Measurements from ENCODE around the gene IL4I1. TPM values are rescaled to one million over a fixed set of nuclear protein-coding genes. Genes with fewer than 3 reads are reported as not detected.

The IL4I1 gene
- total RNA-seq, 1 donor from 2014 or later = 0.24 TPM

DNA sequence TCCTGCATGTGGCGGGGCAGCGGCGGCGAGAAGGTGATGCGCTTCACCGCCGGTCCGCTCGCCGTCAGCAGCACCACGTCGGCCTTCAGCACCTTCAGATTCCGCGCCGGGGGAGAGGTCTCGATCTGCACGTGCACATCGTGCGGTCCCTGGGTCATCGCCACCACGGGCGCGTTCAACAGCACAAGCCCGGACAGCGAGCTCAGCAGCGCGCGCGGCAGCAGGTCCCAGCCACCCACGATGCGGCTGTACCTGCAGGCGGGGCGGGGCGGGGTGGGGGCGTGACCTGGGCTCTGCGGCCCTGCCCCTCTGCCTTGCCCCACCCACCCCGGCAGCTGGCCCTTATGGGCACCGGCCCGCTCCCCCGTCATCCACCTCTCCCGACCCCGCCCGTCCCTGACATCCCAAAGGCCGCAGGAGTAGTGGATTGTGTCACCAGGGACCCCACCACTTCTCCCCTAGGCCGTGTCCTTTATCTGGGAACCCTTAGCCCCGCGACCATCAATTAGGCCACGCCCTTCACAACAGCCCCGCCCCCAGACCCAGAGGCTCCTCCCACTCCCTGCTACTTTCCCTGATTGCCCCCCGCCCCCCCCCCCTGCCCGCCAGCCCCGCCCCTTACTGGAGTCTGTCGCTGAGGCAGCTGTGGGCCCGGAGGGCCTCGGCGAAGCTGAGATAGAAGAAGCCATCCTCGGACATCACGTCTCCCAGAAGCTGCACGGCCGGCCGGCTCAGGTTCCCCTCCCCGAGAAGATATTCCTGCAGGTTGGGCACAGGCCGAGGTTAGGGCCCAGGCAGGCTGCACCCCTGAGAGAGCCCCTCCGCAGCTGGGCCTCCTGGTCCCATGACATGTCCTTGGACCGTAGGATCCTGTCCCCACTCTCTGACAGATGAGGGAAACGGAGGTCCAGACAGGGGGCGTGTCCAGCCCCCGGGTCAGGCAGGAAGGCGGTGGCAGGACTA lies 6.1 kb downstream of the IL4I1 start:
- H3K4me3 Mint-ChIP-seq (ENCODE audit: low read depth) = no peak overlapping the region
- no peak overlapping the region for H3K27ac Mint-ChIP-seq
- no peak for DNase-seq (ENCODE audit: low spot score, unreplicated experiment)
- H3K36me3 Mint-ChIP-seq (ENCODE audit: insufficient read depth) = peaks cover 7% of the 10 kb centered on the region
- H3K27me3 Mint-ChIP-seq = peaks cover 31% of the 10 kb centered on the region
- TF ChIP-seq, protein P1, sequence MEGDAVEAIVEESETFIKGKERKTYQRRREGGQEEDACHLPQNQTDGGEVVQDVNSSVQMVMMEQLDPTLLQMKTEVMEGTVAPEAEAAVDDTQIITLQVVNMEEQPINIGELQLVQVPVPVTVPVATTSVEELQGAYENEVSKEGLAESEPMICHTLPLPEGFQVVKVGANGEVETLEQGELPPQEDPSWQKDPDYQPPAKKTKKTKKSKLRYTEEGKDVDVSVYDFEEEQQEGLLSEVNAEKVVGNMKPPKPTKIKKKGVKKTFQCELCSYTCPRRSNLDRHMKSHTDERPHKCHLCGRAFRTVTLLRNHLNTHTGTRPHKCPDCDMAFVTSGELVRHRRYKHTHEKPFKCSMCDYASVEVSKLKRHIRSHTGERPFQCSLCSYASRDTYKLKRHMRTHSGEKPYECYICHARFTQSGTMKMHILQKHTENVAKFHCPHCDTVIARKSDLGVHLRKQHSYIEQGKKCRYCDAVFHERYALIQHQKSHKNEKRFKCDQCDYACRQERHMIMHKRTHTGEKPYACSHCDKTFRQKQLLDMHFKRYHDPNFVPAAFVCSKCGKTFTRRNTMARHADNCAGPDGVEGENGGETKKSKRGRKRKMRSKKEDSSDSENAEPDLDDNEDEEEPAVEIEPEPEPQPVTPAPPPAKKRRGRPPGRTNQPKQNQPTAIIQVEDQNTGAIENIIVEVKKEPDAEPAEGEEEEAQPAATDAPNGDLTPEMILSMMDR (IDR thresholded peaks at IDR 0.05; ENCODE audit: unreplicated experiment) = peak; percentile 5
- no peaks in the 10 kb centered on the region for H3K9me3 Mint-ChIP-seq (ENCODE audit: low read depth)
- peaks cover 1% of the 10 kb centered on the region for H3K4me1 Mint-ChIP-seq (ENCODE audit: low read depth)

- peaks cover 31% of the 10 kb centered on the region for H3K27me3 Mint-ChIP-seq
- no peak overlapping the region for H3K27ac Mint-ChIP-seq
- DNase-seq (ENCODE audit: low spot score, unreplicated experiment) = peak; percentile 49
- TF ChIP-seq, protein P1 (IDR thresholded peaks at IDR 0.05; ENCODE audit: unreplicated experiment) = peak; percentile 72
- H3K9me3 Mint-ChIP-seq (ENCODE audit: low read depth) = no peaks in the 10 kb centered on the region
- H3K36me3 Mint-ChIP-seq (ENCODE audit: insufficient read depth) = peaks cover 11% of the 10 kb centered on the region
- peaks cover 1% of the 10 kb centered on the region for H3K4me1 Mint-ChIP-seq (ENCODE audit: low read depth)
- H3K4me3 Mint-ChIP-seq (ENCODE audit: low read depth) = no peak overlapping the region
Observed at GRCh38 chr19:49889687-49890348, 6.9 kb downstream of the IL4I1 start.

- Mint-ChIP-seq H3K36me3 (ENCODE audit: insufficient read depth) (peaks cover 13% of the 10 kb centered on the region), H3K4me3 (ENCODE audit: low read depth) (no peak overlapping the region), H3K9me3 (ENCODE audit: low read depth) (no peaks in the 10 kb centered on the region), H3K27me3 (peaks cover 31% of the 10 kb centered on the region), H3K4me1 (ENCODE audit: low read depth) (peaks cover 1% of the 10 kb centered on the region), H3K27ac (no peak overlapping the region)
- no peak for DNase-seq (ENCODE audit: low spot score, unreplicated experiment)
- TF ChIP-seq, protein P1 (IDR thresholded peaks at IDR 0.05; ENCODE audit: unreplicated experiment) = no peak
Observed at GRCh38 chr19:49889038-49889686, 7.5 kb downstream of the IL4I1 start.

DNA sequence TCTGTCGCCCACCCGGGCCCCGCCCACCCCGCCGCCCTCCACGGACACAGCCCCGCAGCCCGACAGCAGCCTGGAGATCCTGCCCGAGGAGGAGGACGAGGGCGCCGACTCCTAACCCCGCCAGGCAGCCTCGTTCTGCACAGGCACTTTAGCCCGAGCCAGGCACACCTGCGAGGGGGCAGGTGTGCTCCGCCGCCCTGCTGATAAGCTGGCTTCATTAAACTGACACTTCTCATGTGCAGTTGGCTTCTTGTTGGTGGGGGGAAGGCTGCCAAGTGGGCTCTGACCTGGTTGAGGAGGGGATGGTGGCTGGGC lies 8.2 kb downstream of the IL4I1 start:
- H3K27ac Mint-ChIP-seq = no peak overlapping the region
- H3K4me3 Mint-ChIP-seq (ENCODE audit: low read depth) = no peak overlapping the region
- no peak for DNase-seq (ENCODE audit: low spot score, unreplicated experiment)
- H3K36me3 Mint-ChIP-seq (ENCODE audit: insufficient read depth) = peaks cover 14% of the 10 kb centered on the region
- no peaks in the 10 kb centered on the region for H3K9me3 Mint-ChIP-seq (ENCODE audit: low read depth)
- peaks cover 30% of the 10 kb centered on the region for H3K27me3 Mint-ChIP-seq
- peaks cover 1% of the 10 kb centered on the region for H3K4me1 Mint-ChIP-seq (ENCODE audit: low read depth)
- TF ChIP-seq, protein P1 (IDR thresholded peaks at IDR 0.05; ENCODE audit: unreplicated experiment) = no peak
